K562 (cell line): ENCODE measurements around the gene ADIPOR2.

Experiments
- CBX3 ChIP-seq, 2 experiments: IDR thresholded peaks; 1 replicate in 1 of 2; 2 replicates in 1 of 2; pipeline ENCODE4 v1.6.1; 2012; ENCODE audit warnings: inconsistent platforms in 2 of 2, low read length in 2 of 2, borderline replicate concordance in 1 of 2, control low read depth in 1 of 2
- MLX ChIP-seq, 2 experiments: fragments of 450-650 bp in 1 of 2; sonication (generic) in 1 of 2; formaldehyde crosslinking; conservative IDR thresholded peaks; 2 replicates each; pipeline versions ENCODE4 v1.4.0 to v1.8.1; 2020 to 2022; ENCODE audit warnings: mild to moderate bottlenecking in 1 of 2, missing genetic modification reagents in 1 of 2
- MTA3 ChIP-seq: fragments of 450-650 bp; formaldehyde crosslinking; IDR thresholded peaks from 2 replicates; pipeline ENCODE4 v1.6.1; 2017; ENCODE audit warnings: mild to moderate bottlenecking, borderline replicate concordance
- POLR2A ChIP-seq: fragments of 450-650 bp; conservative IDR thresholded peaks from 2 replicates; pipeline ENCODE4 v1.6.1; 2016
- RBM34 ChIP-seq: fragments of 200-400 bp; formaldehyde crosslinking; IDR thresholded peaks from 2 replicates; pipeline ENCODE4 v1.6.1; 2018; ENCODE audit warnings: low read length, borderline replicate concordance; ENCODE audit not compliant: insufficient read depth
- SMARCE1 ChIP-seq: fragments of 450-650 bp; IDR thresholded peaks from 2 replicates; pipeline ENCODE4 v1.7.1; 2016; ENCODE audit warnings: mild to moderate bottlenecking
- SMC3 ChIP-seq: conservative IDR thresholded peaks from 2 replicates; pipeline ENCODE4 v1.6.1; 2011; ENCODE audit warnings: low read depth, low read length, improper control_type of control experiment; ENCODE audit not compliant: insufficient read depth
- ZNF133 ChIP-seq: fragments of 250-450 bp; sonication (Bioruptor Pico); IDR thresholded peaks from 2 replicates; pipeline ENCODE4 v1.4.0; 2020; ENCODE audit warnings: mild to moderate bottlenecking
- ZNF143 ChIP-seq: sonication (generic); formaldehyde crosslinking; IDR thresholded peaks from 2 replicates; pipeline ENCODE4 v1.9.0; 2022; ENCODE audit warnings: mild to moderate bottlenecking, missing genetic modification reagents
- ZNF224 ChIP-seq: sonication (generic); formaldehyde crosslinking; IDR thresholded peaks from 2 replicates; pipeline ENCODE4 v1.8.0; 2022; ENCODE audit warnings: mild to moderate bottlenecking, missing genetic modification reagents
- ZNF263 ChIP-seq: sonication (generic); formaldehyde crosslinking; IDR thresholded peaks from 2 replicates; pipeline ENCODE4 v1.8.0; 2022; ENCODE audit warnings: mild to moderate bottlenecking, missing genetic modification reagents, borderline replicate concordance

DNA sequence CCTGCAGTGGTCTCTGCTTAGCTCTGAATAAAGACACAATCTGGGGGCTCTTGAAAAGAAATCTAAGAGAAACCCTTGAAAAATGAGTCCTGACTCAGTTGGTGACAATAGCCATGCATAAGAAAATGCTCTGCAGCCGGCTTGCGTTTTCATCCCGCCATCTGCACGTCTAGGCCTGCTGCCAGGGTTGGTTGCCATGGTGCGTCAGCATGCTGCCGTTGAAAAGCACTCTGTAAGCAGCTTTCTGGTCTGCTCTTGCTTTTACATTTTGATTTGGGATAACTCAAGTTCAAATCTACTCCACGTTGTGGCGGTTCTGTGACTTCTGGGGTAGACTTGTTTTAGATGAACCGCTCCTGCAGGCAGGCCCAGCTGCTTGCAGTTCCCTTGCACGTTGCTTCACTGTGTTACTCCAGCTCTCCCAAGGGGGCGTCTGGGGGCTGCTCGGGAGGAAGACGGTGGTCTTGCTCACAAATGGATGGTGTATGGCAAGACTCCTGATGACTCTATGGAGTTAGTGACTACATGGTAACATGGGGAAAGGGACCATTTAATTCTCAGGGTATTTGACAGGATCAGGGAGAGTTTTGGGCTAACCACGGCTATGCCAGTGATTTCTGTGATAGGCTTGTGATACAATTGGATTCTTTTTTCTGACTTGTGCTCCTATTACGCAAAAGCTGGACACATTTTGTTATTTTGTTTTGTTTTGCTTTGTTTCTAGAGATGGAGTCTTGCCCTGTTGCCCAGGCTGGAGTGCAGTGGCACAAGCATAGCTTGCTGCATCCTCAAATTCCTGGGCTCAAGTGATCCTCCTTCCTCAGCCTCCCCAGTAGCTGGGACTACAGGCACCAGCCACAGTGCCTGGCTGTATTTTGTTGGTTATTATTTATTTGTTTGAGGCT, 46.1 kb upstream of the ADIPOR2 start:
- TF ChIP-seq MTA3 = no peak
- TF ChIP-seq POLR2A = no peak
- no peak for TF ChIP-seq SMARCE1
- TF ChIP-seq ZNF143 (CRISPR knock-in tag) = no peak
- TF ChIP-seq RBM34 = no peak
- no peak for TF ChIP-seq ZNF133 (CRISPR knock-in tag)
- TF ChIP-seq MLX (CRISPR knock-in tag; conservative IDR thresholded peaks at IDR 0.05) = no peak
- no peak for TF ChIP-seq SMC3
- TF ChIP-seq CBX3 (IDR thresholded peaks at IDR 0.05; ENCODE audit: borderline replicate concordance in 1 of 2, low read length in 2 of 2) = no peak
- no peak for TF ChIP-seq ZNF224 (CRISPR knock-in tag)
- no peak for TF ChIP-seq ZNF263 (CRISPR knock-in tag)
